ENCODE measurements around the gene ACVR1.

Gene ACVR1

DNA sequence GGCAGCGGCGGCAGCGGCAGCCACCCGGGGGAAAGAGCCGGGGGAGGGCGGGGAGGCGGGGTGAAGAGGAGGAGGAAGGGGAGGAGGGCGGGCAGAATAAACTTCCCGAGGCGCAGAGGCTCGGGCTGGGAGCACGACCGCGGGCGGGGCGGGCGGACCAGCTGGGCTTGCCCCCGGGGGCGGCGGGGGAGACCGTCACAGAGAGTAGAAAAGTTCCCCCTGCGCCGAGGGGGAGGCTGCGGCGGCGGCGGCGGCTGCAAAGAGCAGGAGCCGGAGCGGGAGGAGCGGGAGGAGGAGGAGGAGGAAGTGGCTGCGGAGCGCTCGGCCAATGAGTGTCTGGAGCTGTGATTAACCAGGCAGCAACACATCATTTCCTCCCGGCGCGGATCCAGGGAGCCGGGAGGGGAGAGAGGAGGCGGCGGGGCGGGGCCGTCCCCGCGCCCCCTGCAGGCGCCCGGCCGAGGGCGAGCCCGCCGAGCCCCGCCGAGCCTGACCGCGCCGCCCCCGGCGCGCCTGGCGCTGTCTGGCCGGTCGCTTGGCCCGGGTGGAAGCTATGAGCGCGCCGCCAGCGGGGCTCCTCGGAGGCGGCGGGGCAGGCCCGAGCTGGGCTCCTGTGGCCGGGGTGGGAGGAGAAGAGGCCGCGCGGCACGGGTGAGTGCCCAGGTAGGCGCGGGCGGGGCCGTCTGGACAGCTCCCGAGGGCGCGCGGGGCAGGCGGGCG lies at the start of gene ACVR1:
TSS of gene ACVR1 (minus strand) at position 265 of the 720 bp plus-strand sequence. CDS start 76,837 bp downstream, outside the sequence.
- DNase-seq (ENCODE audit: insufficient read length, low spot score) (peak; percentile 88), FAIRE-seq (peak; percentile 70)

DNA sequence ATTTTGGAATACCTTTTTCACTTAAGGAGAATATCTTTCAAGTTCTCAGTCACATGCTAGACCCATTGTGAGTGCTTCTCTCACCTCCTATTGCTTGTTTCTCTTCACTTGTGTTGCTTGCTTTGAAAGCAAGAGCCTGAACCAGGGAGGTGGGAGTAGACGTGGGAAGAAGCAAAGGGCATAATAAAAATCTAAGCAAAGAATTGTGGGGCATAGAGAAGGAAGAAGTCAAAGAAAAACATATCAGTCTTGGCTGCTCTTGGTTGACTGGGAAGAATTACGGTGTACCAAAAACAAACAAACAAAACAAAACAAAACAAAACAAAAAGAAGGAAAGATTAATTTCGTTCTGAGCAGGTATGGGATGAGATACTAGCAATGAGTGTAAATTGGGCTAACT lies 48.9 kb upstream of the ACVR1 start:
- FAIRE-seq = no peak
- DNase-seq (ENCODE audit: insufficient read length, low spot score) = no peak

DNA sequence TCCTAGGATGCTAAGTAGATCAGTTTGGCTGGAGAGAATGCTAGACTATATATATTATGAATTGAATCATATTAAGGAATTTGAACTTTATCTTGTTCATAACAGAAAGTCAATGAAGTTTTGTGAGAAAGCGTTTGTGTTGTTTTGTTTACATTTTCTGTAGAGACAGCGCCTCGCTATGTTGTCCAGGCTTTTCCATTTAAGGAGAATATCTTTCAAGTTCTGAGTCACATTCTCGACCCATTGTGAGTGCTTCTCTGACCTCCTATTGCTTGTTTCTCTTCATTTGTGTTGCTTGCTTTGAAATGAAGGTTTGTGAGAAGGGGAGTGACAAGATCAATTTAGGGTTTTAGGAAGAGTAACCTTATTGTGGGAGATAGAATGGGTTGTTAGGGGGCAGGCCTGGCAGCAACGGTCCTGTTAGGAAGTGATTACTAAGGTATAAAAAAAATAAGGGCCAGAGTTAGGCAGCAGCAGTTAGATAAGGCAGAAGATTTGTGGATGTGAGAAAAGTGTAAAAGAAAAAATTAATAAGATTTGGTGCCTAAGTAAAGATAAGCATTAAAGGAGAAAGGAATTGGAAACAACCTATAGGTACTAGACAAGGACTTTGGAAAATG lies 47.6 kb upstream of the ACVR1 start:
- DNase-seq (ENCODE audit: insufficient read length, low spot score) (no peak), FAIRE-seq (no peak)

DNA sequence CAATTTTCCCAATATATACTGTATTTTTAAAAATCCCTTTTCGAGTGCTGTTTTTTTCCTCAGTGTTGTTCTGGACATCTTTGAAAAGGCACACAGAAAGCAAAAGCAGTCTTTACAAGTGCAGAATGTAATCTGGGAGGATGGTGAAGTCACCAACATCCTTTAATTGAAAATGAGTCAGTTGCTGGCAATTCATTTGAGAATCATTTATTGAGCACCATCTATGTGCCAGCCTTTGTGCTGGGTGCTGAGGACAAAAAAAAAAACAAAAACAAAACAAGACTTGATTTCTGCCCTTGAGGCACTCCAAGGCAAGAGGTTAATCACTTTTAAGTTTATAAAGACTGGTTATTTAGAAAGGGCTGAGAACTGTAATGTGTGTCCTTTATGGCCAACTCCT lies 46.7 kb upstream of the ACVR1 start:
- DNase-seq (ENCODE audit: insufficient read length, low spot score) (no peak), FAIRE-seq (no peak)

DNA sequence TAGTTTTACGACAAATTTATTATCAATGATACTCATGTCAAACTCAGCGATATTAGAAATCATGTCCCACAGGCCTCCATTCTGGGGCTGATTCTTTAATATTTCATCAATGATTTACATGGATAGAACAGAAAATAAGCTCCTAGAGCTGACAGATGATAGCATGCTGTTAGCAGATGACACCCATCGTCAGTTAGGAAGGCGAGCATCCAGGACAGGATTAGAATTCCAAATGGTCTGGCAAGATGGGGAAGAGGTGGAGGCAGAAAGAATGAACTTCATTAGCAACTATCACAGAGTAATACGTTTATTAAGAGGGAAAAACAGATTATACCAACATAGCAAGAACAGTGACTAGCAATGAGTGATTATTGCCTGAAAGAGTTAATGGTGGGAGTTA lies 46.2 kb upstream of the ACVR1 start:
- DNase-seq (ENCODE audit: insufficient read length, low spot score) = no peak
- no peak for FAIRE-seq

DNA sequence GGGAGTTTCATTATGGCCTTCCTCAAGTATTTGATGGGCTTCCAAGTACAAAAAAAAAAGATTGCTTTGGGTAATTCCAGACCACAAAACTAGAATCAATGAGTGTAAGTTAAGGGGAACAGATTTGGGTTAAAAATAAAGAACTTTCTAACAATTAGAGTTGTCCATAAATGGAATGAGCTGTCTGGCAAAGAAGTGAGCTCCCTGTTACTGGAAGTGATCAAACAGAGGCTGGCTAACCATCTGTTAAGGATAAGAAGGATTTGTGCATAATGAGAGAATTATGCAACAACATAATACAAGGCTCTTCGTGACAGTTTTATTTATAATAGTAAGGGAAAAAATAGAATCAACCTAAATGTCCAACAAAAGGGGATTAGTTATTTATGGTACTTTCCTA lies 44.6 kb upstream of the ACVR1 start:
- DNase-seq (ENCODE audit: insufficient read length, low spot score) = no peak
- no peak for FAIRE-seq

DNA sequence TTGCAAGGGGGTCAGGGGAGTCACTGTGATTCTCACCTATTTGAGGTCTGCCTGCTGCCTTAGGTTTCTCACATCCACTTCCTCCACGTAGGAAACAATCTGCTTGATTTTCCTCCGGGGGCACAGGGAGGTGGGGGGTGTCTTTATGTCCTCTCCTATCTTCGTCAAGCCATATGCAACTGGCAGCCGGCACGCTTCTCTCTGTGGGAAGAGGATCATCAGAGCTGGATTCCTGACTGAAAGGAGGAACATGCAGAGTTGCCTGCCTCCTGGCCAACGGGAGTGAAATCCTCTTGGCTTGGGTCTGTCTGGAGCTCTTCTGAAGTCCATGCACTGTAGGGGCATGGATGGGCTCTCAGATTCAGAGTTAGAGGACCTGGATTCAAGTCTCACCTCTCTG lies 43.1 kb upstream of the ACVR1 start:
- DNase-seq (ENCODE audit: insufficient read length, low spot score) (no peak), FAIRE-seq (no peak)

DNA sequence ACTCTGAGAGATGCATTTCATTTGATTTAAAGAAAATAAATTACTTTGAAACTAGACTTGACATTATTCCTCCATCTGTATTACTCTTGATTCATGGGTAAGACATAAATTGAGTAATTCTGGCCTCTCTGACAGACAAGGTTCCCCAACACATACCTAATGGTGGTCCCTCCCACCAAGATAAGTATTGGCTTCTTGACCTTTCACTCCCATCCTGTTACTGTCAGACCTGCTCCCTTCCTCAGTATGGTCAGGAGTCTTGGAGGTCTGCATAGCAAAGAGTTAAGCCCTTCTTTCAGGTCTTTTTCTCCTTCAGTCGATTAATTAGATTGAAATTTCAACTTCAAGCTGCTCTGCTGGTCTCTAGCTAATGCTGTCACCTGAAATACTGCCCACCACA lies 42.2 kb upstream of the ACVR1 start:
- no peak for FAIRE-seq

DNA sequence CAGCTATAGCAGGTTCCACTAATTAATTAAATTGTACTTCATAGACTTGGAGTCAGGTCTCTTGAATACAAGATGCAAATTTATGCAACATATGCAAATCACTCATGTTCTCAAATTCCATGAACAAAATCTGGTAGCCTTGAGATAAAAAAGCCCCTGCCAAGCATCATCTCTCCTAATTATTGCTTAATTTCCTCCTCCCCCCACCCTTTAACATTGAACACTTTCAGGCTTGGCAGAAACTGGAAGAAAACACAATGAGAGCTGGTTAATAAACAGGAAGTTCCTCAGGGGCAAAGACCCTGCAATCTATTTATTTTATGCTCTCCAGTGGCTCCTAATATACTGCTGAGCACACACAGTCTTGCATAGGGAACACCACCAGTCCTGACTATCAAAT lies 35.6 kb upstream of the ACVR1 start:
- no peak for FAIRE-seq

More for the DNA sequence above, 42.2 kb upstream of the ACVR1 start:
- no peak for DNase-seq (ENCODE audit: insufficient read length, low spot score)

DNA sequence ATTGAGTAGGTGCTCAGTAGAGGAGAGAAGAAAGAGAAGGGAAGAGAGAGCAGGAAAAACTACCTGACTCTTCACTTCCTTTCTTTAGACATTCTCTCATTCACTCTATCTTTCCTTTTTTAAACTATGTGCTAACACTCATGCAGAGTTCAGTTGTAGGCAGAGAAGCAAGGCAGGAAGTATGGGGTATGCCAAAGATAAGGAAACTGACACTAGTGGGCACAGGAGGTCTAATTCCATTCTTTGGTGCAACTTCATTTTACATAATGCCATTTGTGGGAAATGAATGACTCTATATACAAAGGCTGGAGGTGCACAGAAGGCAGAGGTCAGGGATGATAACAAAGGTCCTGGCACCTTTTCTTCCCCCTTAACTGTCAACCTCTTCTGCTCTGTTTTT lies 35.1 kb upstream of the ACVR1 start:
- no peak for DNase-seq (ENCODE audit: insufficient read length, low spot score)
- FAIRE-seq = no peak

More for the DNA sequence above, 35.6 kb upstream of the ACVR1 start:
- no peak for DNase-seq (ENCODE audit: insufficient read length, low spot score)

DNA sequence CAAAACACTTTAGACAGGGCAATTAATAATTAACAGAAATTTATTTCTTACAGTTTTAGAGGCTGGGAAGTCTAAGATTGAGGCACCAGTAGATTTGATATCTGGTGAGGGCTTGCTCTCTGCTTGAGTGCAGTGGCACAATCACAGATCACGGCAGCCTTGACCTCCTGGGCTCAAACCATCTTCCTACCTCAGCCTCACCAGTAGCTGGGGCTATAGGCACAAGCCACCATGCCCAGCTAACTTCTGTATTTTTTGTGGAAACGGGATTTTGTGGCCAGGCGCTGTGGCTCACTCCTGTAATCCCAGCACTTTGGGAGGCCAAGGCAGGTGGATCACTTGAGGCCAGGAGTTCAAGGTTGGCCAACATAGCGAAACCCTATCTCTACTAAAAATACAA lies 29.0 kb upstream of the ACVR1 start:
- DNase-seq (ENCODE audit: insufficient read length, low spot score) = no peak
- FAIRE-seq = no peak

DNA sequence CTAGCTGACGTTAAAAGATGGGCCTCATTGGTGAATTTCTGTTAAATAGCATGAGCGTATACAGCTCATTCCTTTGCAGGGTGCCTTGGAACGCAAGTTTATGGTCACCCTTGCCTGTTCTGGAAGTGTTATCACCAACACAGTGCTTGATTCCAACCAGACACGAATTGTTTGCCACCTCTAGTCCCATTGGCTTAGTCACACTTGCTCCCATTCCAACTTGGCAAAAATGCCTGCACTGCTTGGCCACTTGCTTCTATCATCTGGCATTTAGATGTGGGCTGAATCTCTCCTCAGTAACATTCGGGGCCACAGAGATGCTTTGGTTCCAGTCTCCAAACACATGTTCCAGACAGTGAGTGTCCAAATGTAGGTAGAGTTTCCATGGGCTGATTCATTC lies 27.5 kb upstream of the ACVR1 start:
- FAIRE-seq (peak; percentile 20), DNase-seq (ENCODE audit: insufficient read length, low spot score) (no peak)

DNA sequence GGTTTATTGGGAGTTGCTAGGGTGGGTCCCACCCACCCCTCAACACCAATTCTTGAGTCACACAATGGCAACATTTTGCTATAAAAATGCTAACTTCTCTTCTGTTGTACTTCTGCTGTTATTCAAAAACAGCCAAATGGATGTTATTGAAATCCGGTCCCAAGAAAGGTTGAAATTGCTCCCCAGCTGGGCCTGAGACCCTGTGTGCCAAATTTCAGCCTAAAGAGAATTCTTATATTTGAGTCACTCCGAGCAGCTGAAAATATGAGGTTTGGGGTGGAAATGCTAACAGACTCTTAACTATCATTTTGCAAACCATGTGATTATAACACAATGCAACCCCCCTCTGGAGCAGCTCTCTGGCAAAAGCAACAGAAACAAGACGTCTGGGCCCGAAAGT lies 27.0 kb upstream of the ACVR1 start:
- DNase-seq (ENCODE audit: insufficient read length, low spot score) (no peak), FAIRE-seq (no peak)

DNA sequence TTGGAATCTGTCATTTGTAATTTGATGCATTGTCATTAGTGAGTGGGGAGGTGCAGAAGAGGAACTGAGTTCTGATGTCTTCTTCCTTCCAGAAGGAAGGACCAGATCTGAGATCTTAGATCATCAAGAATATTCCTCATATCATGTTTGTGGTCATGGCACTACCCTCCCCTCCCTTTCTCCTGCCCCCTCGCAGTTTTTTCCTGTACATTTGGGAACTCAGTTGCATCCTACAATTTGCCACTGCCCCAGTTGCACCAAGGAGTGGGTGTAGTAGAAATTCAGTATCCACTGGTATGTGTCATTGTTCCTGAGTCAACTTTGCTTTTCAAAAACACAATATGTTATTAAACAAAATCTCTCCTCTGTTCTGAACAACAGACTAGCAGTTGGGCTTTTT lies 26.6 kb upstream of the ACVR1 start:
- FAIRE-seq (no peak), DNase-seq (ENCODE audit: insufficient read length, low spot score) (no peak)

DNA sequence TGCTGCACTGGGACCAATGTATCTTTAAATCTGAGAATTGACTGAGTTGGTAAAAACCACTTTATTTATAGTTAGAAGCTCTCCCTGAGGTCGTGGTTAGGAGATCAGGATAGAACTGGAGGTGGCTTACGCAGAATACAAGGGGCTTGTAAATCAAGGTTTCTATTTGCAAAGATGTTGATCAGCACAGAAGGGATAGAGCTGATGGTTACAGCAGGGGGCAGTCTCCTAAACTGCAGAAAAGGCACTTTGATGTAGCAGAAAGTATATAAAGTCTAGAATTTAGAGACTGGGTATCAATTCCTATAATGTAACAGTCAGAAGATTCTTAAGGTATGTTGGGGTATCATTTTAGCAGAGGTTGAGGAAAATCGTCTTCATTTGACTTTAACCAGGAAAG lies 25.2 kb upstream of the ACVR1 start:
- DNase-seq (ENCODE audit: insufficient read length, low spot score) (no peak), FAIRE-seq (no peak)

DNA sequence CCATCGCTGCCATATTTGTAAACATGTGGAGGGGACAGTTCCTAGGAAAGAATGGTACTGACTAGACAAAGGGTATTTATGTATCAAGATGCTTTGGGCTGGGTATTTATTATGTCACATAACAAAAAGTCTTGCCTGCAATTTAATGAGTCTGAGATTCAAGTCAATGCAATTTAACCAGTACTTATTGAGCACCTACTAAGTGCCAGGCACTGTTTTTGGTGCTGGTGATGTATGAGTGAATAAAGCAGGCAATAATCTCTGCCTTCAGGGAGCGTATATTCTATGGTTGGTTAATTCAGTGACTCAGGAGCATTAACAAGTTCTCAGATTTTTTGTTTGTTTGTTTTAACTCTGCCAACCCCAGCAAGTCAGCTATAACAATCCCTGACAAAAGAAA lies 24.6 kb upstream of the ACVR1 start:
- DNase-seq (ENCODE audit: insufficient read length, low spot score) = no peak
- no peak for FAIRE-seq

DNA sequence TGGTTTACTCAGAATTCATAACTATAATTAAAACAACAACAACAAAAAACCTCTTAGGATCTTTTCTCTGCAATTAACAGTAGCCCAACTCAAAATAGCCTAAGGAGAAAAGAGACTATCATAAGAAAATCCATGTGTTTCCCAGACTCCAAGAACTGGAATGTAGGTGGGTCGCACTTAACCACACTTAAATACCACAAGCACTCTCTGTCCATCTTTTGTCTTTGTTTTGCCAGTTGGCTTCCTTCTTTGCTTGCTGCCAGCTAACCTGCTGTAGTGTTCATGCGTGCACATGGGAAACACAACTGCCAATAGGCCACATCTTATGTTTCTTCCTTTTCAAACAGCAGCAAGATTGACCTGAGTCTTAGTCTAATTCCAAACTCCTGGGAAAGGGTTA lies 24.1 kb upstream of the ACVR1 start:
- DNase-seq (ENCODE audit: insufficient read length, low spot score) = no peak
- FAIRE-seq = no peak

DNA sequence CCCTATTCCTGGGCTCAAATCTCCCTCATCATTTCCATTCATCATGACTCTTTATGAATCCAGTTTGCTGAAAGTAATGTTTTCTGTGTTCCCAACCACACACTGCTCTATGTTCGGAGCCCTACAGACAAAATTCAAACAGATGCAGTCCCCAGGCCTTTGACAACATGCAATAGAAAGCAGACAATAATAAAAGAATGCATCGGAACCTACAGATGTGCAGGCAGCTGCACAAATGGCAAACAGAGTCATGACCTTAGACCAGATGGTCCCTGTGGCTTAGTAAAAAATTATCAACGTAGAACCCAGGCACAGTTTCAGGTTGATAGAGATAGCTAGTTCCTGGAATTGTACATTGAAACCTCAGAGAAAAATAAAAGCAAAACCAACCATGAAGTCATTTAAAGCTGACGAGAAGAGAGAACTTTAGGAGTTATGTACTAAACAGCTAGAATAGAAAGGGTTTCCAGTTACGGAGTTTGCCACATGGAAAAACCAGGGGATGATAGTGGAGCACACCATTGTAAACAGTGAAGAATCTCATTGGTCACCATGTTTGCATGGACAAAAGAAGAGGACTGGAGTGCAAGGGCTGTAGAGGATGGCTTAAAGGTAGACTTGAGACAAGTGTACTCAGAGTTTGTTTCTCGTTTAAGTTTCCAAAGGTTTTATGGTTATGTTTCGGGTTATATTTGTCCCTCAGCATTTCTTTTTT lies 23.2 kb upstream of the ACVR1 start:
- DNase-seq (ENCODE audit: insufficient read length, low spot score) = no peak
- no peak for FAIRE-seq

DNA sequence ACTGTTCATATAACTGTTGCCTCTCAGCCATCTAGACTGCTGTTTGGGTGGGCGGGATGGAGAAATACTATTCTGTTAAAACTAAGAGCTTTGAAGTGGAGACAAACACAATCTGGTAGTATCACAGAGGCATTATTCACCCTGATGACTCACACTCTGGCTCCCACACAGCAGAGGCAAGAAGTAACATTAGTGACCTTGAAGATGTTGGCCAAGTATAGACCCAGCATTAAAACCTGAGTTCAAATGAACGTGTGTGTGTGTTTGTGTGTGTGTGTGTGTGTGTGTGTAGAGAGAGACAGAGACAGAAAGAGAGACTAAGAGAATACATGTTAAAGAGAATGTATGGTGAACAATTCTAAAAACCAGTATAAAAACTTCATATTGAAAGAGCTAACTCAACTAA lies 22.5 kb upstream of the ACVR1 start:
- no peak for FAIRE-seq
- peak; percentile 38 for DNase-seq (ENCODE audit: insufficient read length, low spot score)

DNA sequence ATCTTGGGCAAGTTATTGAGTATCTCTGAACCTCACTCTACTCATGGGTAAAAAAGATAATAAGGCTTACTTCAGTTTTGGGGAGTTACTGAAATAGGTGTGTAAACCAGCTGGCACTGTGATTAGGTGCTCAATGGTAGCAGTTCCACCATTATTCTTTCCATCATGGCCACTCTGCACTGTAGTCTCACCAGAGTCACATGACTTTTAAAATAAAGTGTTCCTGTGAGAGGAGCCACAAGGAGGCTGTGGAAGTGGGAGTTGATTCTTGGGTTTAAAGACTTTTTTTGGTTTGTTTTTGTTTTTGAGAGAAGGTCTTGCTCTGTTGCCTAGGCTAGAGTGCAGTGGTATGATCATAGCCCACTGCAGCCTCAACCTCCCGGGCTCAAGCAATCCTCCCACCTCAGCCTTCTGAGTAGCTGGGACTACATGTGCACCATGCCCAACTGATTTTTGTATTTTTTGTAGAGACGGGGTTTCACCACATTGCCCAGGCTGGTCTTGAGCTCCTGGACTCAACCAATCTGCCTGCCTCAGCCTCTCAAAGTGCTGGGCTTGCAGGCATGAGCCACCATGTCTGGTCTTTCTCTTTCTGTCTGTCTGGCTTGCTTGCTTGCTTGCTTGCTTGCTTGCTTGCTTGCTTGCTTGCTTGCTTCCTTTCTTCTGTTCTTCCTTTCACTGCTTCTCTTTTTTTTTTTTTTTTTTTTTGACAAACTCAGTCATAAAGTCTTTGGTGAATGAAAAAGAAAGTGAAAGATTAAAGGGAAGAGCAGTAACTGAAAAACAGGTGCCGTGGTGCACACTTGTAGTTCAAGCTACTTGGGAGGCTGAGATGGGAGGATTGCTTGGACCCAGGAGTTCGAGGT lies 21.2 kb upstream of the ACVR1 start:
- FAIRE-seq (no peak), DNase-seq (ENCODE audit: insufficient read length, low spot score) (no peak)

DNA sequence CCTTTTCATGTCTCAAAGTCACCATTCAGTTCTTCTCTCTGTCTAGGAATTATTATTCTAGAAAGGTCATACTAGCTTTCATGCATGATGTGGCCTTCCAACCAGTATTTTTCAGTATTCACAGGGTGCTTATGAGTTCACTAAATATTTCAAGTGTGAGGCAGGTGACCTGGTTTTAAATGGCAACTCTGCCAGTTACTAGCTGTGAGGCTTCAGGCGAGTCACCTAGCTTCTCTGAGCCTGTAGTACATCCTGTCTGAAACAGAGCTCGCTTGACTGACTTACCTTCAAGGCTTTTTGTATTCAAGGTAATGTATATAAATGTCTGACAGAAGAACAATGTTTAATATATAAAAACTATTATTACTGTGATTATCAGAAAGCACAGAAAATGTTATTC lies 19.4 kb upstream of the ACVR1 start:
- no peak for DNase-seq (ENCODE audit: insufficient read length, low spot score)

More for the DNA sequence above, 19.4 kb upstream of the ACVR1 start:
- no peak for FAIRE-seq

All from HTR-8/SVneo (cell line).